NCI-H82 (cell line): ENCODE data around the gene SDHB.

ENCODE experiments used
- DNase-seq: peaks from one replicate; lab custom pipeline; 2025; lab: John Stamatoyannopoulos, UW

Gene SDHB

DNA sequence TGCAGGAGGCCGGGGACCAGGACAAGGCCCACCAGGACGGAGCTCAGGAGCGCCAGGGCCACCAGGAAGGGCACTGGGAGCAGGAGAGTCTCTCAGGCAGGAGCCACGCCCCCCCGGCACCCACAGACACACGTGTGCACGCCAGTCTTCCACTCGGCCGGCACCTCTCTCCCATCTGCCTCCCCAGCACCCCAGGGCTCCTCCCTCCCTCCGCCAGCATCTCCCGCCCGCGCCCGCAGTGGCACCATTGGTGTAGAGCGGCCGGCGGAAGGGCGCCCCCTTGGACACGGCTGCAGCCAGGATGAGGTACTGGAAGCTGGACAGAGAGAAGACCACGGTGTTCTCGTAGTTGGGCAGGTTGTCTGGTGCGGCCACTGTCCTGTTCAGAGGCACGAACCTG is 67.3 kb downstream of the SDHB start:
- DNase-seq = no peak

DNA sequence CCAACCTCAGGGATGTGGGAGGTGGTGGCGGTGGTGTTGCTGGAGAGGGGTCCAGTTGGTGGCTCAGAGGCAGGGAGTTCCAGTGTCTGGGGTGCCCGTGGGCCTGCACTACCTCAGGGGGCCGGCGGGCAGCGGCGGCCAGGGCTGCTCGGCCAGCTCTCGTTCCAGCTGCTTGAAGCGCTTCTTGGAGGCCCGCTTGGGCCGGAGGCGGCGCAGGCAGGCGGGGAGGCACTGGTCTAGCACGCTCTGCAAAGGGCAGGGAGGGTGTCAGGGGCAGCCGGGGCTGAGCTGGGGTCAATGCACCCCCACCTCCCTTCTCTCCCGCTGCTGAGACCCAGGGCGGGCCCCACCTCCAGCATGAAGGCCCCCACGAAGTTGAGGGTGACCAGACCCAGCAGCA is 67.7 kb downstream of the SDHB start:
- no peak for DNase-seq

DNA sequence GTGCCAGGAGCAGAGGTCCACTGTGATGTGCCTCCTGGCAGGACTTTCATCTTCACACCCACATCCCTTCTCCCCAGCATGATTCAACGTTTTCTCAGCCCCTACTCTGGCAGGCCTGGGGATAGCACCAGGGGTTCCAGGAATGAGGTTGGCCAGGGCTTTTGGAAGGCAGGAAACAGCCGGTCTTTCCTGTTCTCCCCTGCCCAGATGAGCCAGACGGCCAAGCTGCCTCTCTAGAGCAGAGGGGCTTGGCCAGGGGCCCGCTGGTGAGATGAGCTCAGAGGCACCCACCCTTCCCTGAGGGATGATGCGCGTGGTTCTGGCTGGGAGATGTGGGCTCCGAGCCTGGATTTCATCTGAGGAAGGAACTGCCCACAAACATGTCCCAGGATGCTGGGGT is 69.1 kb downstream of the SDHB start:
- no peak for DNase-seq

DNA sequence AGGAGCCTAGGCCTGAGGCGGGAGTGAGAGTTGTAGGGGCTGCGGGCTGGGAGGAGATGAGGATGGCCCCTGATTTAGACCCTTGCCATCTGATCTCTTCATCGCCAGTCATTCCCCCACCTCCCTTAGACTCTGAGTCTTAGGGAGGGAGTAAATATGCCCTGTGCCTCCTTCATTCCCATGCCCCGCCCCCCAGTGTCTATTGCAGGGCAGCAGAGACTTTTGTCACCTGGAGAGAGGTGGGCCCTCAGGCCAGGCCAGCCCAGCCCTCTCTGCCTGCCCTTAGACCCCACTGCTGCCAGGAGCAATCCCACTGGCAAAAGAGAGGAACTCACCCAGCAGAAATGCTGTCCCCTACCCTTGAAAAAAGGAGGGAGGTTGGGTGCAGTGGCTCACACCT is 70.2 kb downstream of the SDHB start:
- no peak for DNase-seq

DNA sequence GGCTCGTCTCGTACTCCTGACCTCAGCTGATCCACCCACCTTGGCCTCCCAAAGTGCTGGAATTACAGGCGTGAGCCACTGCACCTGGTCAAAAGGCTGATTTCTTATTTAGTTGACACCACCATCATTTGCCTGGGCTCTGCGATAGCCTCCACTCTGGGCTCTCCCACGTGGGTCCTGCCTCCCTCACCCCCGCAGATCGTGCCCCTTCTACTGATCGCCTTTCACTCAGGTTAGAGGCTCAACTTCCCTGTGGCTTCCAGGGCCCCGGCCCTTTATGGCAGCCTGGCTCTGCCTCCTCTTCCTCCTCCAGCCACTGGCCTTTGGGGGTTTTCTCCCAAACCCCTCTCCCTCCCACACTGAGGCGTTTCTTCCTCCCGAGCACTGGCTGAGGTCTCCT is 70.9 kb downstream of the SDHB start:
- DNase-seq = no peak

DNA sequence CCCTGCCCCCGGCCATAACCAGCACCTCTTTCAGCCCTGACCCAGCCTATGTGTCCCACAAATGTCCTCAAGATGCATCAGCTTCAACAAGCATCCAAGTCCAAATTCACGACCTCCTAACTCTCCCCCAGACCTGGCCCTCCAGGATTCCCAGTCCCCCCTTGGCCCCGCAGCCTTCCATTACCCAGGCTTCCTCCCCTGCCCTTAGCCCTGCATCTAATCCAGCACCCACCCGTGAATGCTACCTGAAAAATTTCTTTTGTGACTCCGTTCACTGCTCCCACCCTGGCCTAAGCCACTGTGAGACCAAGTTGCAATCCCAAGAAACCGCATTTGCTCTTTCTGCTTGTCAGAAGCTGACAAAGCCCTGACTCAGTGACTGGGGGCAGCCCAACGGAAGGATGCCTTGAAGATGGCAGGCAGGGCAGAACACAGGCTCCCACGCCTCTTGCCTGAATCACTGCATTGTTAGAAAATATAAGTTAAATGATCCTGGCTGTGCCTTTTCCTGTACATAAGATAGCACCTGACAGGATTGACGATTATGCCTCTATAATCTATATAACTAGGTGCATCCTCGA is 72.5 kb downstream of the SDHB start:
- no peak for DNase-seq

DNA sequence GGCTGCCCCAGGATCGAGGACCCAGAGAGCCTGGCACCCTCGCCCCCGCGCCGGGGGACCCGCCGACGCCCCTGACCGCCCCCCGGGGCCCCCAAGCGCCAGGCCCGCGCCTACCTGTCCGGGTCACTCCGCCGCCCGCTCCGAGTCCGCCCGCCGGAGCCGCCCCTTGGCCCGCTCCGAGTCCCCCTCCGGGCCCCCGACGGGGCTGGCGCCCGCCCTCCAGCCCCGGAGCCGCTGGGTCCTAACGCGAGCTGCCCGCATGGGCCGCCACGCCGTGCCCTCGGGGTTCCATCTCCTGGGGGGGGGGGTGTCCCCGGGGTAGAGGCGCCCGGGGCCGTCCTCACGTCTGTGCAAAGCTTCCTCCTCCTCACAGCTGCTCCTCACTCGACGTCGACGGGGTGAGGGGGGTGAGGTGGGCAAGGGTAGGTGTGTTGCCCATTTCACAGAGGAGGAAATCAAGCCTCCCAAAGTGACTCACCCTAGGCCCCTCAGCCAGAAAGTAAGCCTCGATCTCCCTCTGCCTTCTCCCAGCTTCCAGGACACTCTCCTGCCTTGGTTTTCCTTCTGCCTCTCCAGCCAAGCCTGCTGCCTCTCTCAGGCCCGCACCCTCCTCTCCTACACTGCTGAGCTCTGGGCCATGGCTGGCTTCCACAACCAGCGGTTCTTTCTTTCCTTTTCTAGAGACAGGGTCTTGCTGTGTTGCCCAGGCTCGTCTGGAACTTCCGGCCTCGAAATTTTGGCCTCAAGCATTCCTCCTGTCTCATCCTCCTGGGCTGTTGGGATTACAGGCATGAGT is 73.2 kb downstream of the SDHB start, which contains the start of gene MFAP2:
TSS of gene MFAP2 (minus strand) at position 148 of the 796 bp plus-strand sequence. CDS start 2,347 bp downstream, outside the sequence.
- no peak for DNase-seq

DNA sequence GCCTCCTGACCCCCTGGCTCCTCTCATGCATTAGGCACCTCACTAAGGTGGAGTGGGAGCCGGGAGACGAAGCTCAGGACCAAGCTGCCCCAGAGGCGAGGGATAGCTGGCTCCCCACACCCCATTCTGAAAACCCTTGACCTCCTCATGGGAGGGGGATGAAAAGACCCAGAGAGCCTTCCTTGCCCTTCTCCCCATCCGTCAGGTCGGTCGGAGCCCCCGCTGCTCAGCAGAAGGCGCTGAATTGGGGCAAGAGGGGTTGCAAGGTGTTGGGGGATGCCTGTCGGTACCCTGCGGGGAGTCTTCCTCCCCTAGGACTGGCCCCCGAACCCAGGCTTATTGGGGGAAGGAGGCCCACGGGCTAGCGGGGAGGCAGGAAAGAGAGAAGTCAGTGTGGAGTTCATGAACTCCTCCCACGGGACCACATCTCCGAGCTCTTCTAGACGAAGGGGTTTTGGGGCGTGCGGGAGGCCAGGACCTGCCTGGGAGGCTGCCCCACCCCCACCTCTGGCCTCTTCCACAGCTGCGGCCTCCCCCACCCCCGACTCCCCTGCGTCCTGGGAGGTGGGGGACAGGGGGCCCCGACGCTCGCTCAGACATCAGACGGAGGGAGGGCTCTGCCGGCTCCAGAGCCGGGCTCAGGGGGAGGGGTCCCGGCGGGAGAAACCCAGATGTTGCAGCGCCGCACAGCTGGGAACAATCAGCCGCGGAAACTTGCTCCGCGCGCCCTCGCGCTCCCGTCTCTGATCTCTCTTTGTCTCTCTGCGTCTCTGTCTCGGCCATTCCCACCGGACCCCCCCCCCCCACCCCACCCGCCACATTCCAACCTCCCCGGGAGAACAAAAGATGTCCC is 74.1 kb downstream of the SDHB start:
- DNase-seq = no peak

DNA sequence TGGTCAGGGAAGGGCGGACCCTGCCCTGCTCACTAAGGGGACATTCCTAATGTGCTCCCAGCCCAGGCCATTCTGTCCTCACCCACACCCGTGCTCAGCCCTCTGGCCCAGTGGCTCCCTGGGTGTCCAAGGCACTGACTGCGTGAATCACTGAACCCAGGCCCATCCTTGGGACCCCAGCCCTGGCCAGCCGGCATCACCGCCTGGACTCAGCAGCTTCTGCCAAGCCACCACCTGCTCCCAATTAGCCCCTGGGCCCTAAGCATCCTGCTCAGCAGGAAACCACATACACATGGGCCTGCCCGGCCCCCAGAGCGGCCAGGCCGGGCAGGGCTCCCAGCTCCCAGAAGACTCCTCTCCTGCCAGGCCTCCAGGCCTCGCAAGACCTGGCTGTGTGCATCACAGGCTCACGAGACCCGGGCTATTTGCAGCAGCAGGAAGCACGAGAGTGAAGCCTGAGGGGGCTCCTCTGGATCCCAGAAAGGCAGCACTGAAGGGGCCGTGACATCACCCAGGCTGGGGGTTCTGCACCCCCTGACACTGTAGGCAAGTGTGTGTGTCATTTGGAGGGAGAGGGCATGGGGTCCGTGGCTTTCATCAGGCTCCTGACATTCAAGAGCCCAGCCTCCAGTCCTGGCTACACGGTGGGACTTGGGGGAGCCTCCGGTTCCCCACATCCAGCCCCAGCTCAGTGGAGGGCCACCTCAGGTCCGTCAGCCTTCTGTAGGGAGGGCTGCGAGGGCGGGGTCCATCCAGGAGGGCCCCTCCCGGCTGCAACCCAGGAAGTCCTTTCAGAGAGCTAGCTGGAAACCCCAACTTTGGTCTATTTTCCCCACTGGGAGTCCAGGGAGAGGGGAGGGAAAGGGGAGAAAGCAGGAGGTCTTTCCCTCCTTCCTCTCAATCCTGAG is 75.0 kb downstream of the SDHB start:
- no peak for DNase-seq

DNA sequence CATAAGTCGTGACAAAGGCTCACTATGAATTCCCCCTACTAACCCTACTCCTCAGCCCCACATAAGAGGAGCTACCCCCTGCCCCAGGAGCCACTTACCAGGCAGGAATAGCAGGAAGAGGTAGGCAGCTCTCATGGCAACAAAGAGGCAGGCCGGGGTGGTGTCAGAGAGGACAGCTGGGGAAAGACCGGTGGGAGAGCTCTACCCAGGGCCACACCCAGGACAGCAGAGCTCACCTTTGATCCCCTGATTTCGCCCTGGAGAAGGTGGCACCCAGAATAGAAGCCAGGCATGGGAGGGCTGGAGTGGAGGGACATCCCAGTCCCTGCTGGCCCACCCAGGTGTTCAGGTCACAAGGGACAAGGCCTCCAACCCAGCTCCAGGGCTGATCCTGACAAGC is 75.7 kb downstream of the SDHB start:
- DNase-seq = no peak

DNA sequence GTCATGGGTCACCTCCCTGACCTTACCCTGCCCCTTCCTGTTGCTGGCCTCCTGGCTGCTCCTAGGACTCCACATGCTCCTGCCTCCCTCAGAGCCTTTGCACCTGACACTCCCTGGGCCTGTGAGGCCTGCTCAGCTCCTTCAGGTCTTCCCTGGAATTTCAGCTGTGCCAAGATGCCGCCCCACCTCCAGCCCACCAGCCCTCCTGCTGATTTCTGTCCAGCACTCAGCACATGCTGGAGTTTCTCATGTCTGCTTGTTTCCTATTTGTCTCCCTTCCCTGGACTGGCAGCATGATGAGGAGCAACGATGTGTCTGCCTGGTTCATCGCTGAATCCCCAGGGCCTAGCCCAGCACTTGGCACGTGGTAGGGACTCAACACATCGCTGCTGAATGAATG is 76.5 kb downstream of the SDHB start:
- DNase-seq = no peak

DNA sequence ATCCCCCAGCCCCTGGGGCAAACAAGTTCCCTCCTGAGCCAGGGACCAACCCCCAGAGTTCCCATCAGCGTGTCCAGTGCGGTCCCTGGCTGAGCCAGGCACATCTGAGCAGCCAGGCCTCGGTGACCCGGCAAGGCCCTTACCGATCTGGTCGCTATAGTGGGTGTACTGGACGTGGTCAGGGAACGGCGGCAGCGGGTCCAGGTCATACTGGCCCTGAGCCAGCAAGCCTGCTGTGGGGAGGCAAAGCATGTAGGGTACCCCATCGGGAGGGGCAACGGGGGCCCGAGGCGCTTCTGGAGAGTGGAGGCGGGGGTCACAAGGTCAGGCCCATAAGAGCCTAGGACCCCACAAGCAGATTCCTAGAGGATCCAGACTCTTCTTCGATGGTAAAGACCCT is 76.9 kb downstream of the SDHB start:
- DNase-seq = no peak

DNA sequence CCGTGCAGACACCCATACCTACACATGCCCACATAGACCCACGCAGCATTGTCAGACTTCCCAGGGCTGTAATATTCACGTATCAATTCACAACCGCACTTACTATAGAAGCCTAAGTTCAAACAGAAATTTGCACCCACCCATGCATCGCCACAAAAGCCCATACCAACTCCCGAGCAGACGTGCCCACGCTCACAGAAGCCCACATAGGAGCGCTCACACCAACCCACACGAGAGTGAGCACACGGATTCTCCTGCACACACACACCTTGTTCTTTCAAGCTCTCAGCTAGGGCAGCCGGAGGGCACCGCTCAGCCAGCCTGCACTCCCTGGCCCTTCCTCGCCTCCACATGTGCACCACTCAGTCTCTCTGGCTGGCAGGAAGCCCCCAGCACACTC is 78.0 kb downstream of the SDHB start:
- no peak for DNase-seq

DNA sequence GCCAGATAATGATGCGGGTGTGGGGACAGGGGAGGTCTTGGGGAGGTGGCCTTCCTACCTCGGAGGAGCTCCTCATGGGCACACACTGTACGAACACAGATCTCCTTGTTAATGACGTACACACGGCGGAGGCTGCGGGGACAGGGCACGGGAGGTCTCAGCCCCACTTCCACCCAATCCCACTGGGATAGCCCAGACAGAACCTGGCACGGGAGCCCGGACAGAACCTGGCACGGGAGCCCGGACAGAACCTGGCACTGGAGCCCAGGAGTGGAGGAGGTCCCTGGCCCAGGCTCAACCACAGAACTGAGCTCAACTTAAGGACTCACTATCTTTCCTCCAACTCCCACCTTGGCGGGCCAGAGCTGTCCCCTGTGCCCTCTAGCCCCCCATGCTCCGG is 78.6 kb downstream of the SDHB start:
- DNase-seq = no peak

DNA sequence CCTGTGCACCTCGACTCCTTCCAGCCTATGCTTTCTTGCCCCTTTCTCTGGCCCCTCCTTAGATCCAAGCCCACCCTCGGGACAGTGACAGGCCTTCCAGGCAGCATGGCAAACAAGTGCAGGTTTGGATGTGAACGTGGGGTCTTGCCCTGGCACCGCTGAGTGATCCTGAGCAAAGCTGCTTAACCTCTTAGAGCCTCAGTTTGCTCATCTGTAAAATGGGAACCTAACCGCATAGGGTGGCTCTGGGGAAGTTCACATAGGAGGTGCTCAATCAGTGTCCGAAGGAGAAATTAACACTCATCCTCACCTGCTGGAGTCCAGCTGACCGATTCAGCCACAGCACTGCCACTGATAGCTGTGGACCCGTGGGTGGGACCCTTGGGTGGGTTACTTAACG is 80.6 kb downstream of the SDHB start:
- DNase-seq = no peak

DNA sequence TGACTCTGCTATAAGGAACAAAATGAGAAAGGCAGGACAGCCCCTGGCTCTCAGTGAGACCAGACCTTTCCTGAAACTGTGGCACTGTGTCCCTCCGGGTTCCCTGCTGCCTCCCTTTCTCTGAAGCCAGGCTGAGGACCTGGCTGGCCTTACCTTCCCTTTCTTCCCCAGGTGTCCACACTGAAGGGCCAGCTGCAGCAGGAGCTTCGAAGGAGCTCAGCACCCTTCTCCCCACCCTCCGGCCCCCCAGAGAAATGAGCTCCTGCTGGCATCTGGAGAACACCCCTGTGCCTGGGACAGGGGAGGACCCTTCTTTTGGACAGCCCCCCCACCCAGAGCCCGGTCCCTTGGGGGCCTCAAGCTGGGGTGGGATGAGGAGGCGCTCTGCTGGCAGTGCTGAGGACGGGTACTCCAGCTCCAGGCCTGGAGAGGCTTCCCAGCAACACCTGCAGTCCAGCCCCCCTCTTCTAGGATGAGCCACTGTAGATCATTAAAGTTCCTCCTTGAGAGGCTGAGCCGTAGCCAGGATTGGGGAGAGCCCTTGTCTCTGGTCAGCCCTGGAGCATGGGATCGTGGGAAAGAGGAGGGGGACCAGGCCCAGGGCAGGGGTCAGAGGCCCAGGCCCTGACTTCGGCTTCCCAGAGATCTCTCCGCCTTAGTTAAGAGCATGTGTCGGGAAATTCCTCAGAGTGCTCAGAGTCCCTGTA is 81.5 kb downstream of the SDHB start:
- no peak for DNase-seq

DNA sequence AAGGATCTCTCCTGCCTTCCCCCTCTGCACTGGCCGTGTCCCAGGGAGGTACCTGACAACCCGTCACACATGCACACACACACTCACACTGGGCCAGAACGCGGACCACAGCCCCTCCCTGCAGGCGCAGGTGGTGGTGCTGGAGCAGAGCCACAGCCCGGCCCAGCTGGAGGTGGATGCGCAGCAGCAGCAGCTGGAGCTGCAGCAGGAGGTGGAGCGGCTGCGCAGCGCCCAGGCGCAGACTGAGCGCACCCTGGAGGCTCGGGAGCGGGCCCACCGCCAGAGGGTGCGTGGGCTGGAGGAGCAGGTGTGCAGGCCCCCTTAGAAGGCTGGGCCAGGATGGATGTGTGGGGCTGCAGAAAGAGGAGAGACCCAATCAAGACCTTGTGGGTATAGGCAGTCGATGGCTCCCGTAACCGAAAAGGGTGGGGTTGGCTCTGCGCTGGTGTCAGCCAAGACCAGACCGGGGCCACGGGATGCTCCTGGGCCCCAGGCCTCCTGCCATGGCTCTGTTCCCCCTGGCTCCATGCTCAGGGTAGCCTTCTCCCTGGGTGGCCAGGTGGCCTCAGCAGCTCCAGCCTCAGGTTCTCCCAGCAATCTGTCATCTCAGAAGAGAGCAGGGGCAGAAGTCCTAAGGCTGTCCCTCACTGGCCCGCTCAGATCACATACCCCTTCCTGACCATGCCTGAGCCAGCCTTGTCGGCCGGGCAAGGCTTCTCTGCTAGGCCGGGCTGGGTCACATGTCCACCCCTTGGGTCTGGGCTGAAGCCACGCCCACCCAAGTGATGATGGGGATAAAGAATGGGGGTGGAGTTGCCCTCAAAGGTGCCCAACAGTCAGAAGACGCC is 82.3 kb downstream of the SDHB start:
- no peak for DNase-seq

DNA sequence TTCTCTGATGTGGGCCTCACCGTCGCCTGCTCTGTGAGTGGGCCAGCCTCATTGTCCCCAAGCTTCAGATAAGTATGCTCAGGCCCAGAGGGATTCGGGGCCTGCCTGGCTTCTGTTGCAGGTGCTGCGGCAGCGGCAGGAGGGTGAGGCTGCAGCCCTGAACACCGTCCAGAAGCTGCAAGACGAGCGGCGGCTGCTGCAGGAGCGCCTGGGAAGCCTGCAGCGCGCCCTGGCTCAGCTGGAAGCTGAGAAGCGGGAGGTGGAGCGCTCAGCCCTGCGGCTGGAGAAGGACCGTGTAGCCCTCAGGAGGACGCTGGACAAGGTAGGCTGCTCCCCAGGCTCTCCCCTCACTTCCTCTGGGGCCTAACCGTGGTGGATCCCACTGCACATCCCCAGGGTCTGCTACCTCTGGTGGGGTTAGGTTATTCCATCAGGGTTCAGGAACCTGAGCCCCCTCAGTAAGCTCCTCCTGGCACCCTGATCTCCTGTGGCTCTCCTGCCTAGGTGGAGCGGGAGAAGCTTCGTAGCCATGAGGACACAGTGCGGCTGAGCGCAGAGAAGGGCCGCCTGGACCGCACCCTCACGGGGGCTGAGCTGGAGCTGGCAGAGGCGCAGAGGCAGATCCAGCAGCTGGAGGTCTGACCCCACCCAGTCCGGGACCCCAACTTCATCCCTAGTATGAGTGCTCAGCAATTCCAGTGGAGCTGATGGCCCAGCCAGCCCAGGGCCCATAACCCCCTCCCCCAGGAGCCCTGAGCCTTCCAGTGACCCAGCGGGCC is 83.5 kb downstream of the SDHB start:
- no peak for DNase-seq

DNA sequence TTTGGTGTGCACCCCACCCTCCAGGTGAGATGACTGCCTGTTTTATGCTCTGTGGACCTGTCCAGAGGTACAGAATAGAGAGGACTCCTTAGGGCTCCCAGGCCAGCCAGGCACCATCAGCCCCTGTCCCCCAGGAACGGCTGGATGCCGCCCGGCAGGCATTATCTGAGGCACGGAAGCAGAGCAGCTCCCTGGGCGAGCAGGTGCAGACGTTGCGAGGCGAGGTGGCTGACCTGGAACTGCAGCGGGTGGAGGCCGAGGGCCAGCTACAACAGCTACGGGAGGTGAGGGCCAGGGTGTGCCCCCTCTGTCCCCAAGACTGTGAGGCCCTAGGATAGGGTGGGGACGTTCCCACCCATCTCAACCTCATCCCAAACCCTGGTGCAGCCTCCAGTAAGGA is 84.2 kb downstream of the SDHB start:
- DNase-seq = no peak
